ENCODE data around the gene OOSP1.

- TF ChIP-seq REST (IDR thresholded peaks at IDR 0.05; ENCODE audit: insufficient read depth in 1 of 2, low read depth in 2 of 2, low read length in 2 of 2) (no peak), SIN3A (IDR thresholded peaks at IDR 0.05; ENCODE audit: borderline replicate concordance, insufficient read depth, low read length) (no peak), TAF1 (IDR thresholded peaks at IDR 0.05; ENCODE audit: borderline replicate concordance, insufficient read depth, low read length) (no peak), POLR2AphosphoS5 (IDR thresholded peaks at IDR 0.05; ENCODE audit: low read depth, low read length) (no peak), FOXP2 (optimal IDR thresholded peaks at IDR 0.05; ENCODE audit: borderline replicate concordance, extremely low read depth, extremely low read length, insufficient read depth) (no peak)
Observed at GRCh38 chr11:59918480-59918879, 19.8 kb upstream of the OOSP1 start.

Measured in PFSK-1 (cell line).